Measurements from ENCODE around the gene CFAP299. TPM values are rescaled to one million over a fixed set of nuclear protein-coding genes. Genes with fewer than 3 reads are reported as not detected.

Gene CFAP299
- total RNA-seq, 1 experiment from 2014 or later, result not detected

GRCh38 chr4:80839792-80840191 is 504.3 kb downstream of the CFAP299 start:
- Histone ChIP-seq H4K20me1 (ENCODE audit: insufficient read depth) (no peaks in the 10 kb centered on the region), H3K9me3 (ENCODE audit: control insufficient read depth in 1 of 2, insufficient read depth in 1 of 2, low read depth in 1 of 2, low read length in 2 of 2) (no peaks in the 10 kb centered on the region), H2AFZ (ENCODE audit: low read depth, low read length, poor library complexity, severe bottlenecking) (no peak overlapping the region), H3K4me3 (replicated peaks in 1 of 2; ENCODE audit: low read depth in 1 of 2, low read length in 2 of 2) (no peak overlapping the region), H3K36me3 (ENCODE audit: control insufficient read depth in 1 of 2, insufficient read depth in 2 of 2, low read length in 2 of 2) (no peaks in the 10 kb centered on the region), H3K9ac (ENCODE audit: low read length) (no peak overlapping the region), H3K4me1 (ENCODE audit: control insufficient read depth in 1 of 2, insufficient read depth in 2 of 2, low read length in 2 of 2) (no peaks in the 10 kb centered on the region), H3K79me2 (ENCODE audit: insufficient read depth, low read length) (no peaks in the 10 kb centered on the region), H3K9me2 (ENCODE audit: insufficient read depth) (no peaks in the 10 kb centered on the region), H3K27ac (ENCODE audit: low read depth, low read length) (no peak overlapping the region), H3K4me2 (ENCODE audit: low read length) (no peak overlapping the region), H3K27me3 (ENCODE audit: insufficient read depth, low read length) (no peaks in the 10 kb centered on the region)
- ChIA-PET CTCF (no interaction called here), POLR2A (no interaction called here), RAD21 (ENCODE audit: low non-redundant PET in 1 of 2, low total read pairs in 2 of 2, uncharacterized antibody in 2 of 2, unreplicated experiment in 2 of 2) (no interaction called here)
- ATAC-seq, result no peak
- TF ChIP-seq POLR2AphosphoS5 (IDR thresholded peaks at IDR 0.05; ENCODE audit: low read depth, low read length), result no peak
- no peak for TF ChIP-seq CBX3 (IDR thresholded peaks at IDR 0.05; ENCODE audit: low read depth)
- TF ChIP-seq REST (IDR thresholded peaks at IDR 0.05; ENCODE audit: low read depth), result no peak
- TF ChIP-seq SIN3A (IDR thresholded peaks at IDR 0.05; ENCODE audit: low read depth), result no peak
- TF ChIP-seq EZH2 (IDR thresholded peaks at IDR 0.05), result no peak
- TF ChIP-seq CTCF (IDR thresholded peaks at IDR 0.05 in 2 of 3, conservative IDR thresholded peaks at IDR 0.05 in 1 of 3; ENCODE audit: borderline replicate concordance in 1 of 3, insufficient read depth in 1 of 3, low read depth in 2 of 3, low read length in 2 of 3), result no peak
- TF ChIP-seq JUND (IDR thresholded peaks at IDR 0.05), result no peak
- TF ChIP-seq SRF (IDR thresholded peaks at IDR 0.05; ENCODE audit: low read depth), result no peak
- TF ChIP-seq YY1 (IDR thresholded peaks at IDR 0.05; ENCODE audit: extremely low read depth, insufficient replicate concordance, low read depth, low read length), result no peak
- no peak for TF ChIP-seq ZNF274 (IDR thresholded peaks at IDR 0.05; ENCODE audit: low read depth, low read length)
- no peak for TF ChIP-seq ZBTB33 (IDR thresholded peaks at IDR 0.05; ENCODE audit: extremely low read depth, insufficient replicate concordance, low read length)
- TF ChIP-seq EZH2phosphoT487 (IDR thresholded peaks at IDR 0.05; ENCODE audit: borderline replicate concordance), result no peak
- no peak for TF ChIP-seq POLR2A (IDR thresholded peaks at IDR 0.05; ENCODE audit: borderline replicate concordance, extremely low read depth, insufficient read depth, insufficient read length)
- TF ChIP-seq TCF7L2 (IDR thresholded peaks at IDR 0.05; ENCODE audit: borderline replicate concordance, extremely low read depth, insufficient read depth, insufficient read length), result no peak
- no peak for TF ChIP-seq CEBPB (IDR thresholded peaks at IDR 0.05; ENCODE audit: low read depth)
- no peak for TF ChIP-seq EGR1 (IDR thresholded peaks at IDR 0.05; ENCODE audit: low read depth)
- TF ChIP-seq RAD21 (IDR thresholded peaks at IDR 0.05; ENCODE audit: low read depth), result no peak
- no peak for TF ChIP-seq ATF3 (IDR thresholded peaks at IDR 0.05)
- no TSS peak for BruUV-seq (replicated peaks)
- intact Hi-C loops (cut with micrococcal nuclease), result no loop called here
- DNase-seq (ENCODE audit: low read depth, low spot score), result no peak

Measured in HCT116 (cell line).